WTC11 (cell line): ENCODE results near the gene MMP23B.

Experiments used
- ATF1 ChIP-seq: sonication (generic); formaldehyde crosslinking; IDR thresholded peaks from 2 replicates; pipeline ENCODE4 v1.8.1; 2023; ENCODE audit warnings: mild to moderate bottlenecking, moderate library complexity, missing genetic modification reagents
- CREM ChIP-seq: sonication (generic); formaldehyde crosslinking; IDR thresholded peaks from 2 replicates; pipeline ENCODE4 v1.8.1; 2022; ENCODE audit warnings: mild to moderate bottlenecking, missing genetic modification reagents, moderate library complexity
- CTCF ChIP-seq: fragments of 200-600 bp; IDR thresholded peaks from 2 replicates; pipeline ENCODE4 v1.8.0; 2022; ENCODE audit warnings: antibody characterized with exemption

GRCh38 chr1:1610796-1611195 lies 21.2 kb upstream of the MMP23B start:
- TF ChIP-seq ATF1 (CRISPR knock-in tag) (no peak), CREM (CRISPR knock-in tag) (no peak), CTCF (no peak)
